Testis (tissue), 3 donors: ENCODE data around the gene NCMAP. TPM values are rescaled to one million over a fixed set of nuclear protein-coding genes. Genes with fewer than 3 reads are reported as not detected.

Source experiments
- DNase-seq: peaks from one replicate; pipeline ENCODE4 v3.0.0-alpha.2; 2019
- H3K27ac ChIP-seq, 2 donors: fragments of 200-600 bp; sonication (generic); one replicate each; pipeline ENCODE4 v1.5.1; 2019
- H3K27me3 ChIP-seq: fragments of 200-600 bp; sonication (generic); one replicate; pipeline ENCODE4 v1.5.1; 2019
- H3K36me3 ChIP-seq: fragments of 200-600 bp; sonication (generic); one replicate; pipeline ENCODE4 v1.5.1; 2017; ENCODE audit warnings: low read depth; ENCODE audit errors: missing control alignments
- H3K4me1 ChIP-seq: fragments of 200-600 bp; sonication (generic); one replicate; pipeline ENCODE4 v1.5.1; 2019
- H3K4me3 ChIP-seq, 2 donors: fragments of 200-600 bp; sonication (generic); one replicate each; pipeline ENCODE4 v1.5.1; 2017 to 2019
- H3K9me3 ChIP-seq: fragments of 200-600 bp; sonication (generic); one replicate; pipeline ENCODE4 v1.5.1; 2017
- POLR2A ChIP-seq: fragments of 450-650 bp; IDR thresholded peaks from one replicate; pipeline ENCODE4 v1.6.1; 2017; ENCODE audit warnings: antibody characterized with exemption, mild to moderate bottlenecking, moderate library complexity
- WGBS, 2 donors: methylation state at CpG; one replicate each; pipeline ENCODE4 v1.1.5; 2018; 5-methylcytosine and 5-hydroxymethylcytosine counted together
- intact Hi-C: fragments of 100-400 bp; cut with DNase I; formaldehyde crosslinking; loops from one replicate; pipeline ENCODE4 v1.15.1; 2023; ENCODE audit warnings: low total_unique reads
- polyA plus RNA-seq: library from polyadenylated mRNA; stranded (reverse); fragments of 350-450 nt; fragmentation: Illumina TruSeq; extraction: RNeasy Lipid Tissue Mini Kit (QIAGEN cat#74804); gene quantifications from one replicate; pipeline ENCODE4 v1.2.3, GENCODE V29; 2014; ENCODE audit warnings: low read depth, low replicate concordance; ENCODE audit not compliant: insufficient read depth
- total RNA-seq, 2 donors: library from RNA; depleted of rRNA; stranded (reverse); fragments of >200 nt; gene quantifications; one replicate each; pipeline ENCODE4 v1.2.3, GENCODE V29; 2016
- TF ChIP-seq, protein P1 (sequence below), 3 experiments: fragments of 450-650 bp in 2 of 3; fragments of 200-600 bp in 1 of 3; sonication (generic) in 1 of 3; IDR thresholded peaks; one replicate each; pipeline ENCODE4 v1.5.1; 2016 to 2019; ENCODE audit warnings: antibody characterized with exemption in 3 of 3, mild to moderate bottlenecking in 2 of 3, moderate library complexity in 1 of 3

The NCMAP gene
- total and polyA plus RNA-seq, 3 donors from 2014 or later, result 0.24 to 1.1 (median 0.26) TPM

DNA sequence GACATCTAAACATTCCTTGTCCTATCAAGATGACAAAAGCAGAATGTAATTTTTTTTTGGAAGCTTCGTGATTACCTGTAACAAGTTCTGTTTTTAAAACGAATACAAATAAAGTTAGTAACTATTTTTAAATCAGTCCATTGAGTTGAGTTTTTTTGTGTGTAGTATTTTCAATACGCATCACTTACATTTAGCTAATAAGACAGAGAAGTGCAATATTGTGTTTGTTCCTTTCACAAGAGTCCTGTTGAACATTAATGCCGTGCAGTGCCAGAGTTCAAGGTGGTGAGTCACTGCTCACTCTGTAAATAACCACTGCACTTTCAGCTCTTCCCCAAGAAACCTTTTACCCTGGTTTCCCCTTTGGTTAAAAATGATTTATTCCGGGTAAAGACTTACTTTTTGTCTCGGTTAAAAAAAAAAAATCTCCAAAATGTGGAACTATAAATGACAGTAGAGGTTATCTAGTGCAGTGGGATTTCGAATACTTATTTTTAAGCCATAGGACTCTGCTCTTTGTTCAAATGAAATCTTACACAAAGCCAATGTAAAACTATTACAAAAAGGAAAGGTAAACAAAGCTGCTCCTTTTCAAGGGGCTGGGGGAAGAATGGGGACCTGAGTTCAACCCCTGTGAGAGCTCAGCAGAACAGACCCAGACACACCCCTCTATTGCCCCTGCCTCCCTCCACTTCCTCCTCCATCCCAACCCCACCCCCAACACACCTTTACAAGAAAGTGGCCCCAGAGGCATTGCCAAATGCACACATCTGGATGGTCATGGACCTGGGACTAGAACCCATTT lies 14.8 kb upstream of the NCMAP start:
- no peak for TF ChIP-seq POLR2A
- TF ChIP-seq, protein P1, sequence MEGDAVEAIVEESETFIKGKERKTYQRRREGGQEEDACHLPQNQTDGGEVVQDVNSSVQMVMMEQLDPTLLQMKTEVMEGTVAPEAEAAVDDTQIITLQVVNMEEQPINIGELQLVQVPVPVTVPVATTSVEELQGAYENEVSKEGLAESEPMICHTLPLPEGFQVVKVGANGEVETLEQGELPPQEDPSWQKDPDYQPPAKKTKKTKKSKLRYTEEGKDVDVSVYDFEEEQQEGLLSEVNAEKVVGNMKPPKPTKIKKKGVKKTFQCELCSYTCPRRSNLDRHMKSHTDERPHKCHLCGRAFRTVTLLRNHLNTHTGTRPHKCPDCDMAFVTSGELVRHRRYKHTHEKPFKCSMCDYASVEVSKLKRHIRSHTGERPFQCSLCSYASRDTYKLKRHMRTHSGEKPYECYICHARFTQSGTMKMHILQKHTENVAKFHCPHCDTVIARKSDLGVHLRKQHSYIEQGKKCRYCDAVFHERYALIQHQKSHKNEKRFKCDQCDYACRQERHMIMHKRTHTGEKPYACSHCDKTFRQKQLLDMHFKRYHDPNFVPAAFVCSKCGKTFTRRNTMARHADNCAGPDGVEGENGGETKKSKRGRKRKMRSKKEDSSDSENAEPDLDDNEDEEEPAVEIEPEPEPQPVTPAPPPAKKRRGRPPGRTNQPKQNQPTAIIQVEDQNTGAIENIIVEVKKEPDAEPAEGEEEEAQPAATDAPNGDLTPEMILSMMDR (IDR thresholded peaks at IDR 0.05), result no peak
- Histone ChIP-seq H3K4me3 (no peak overlapping the region), H3K27me3 (no peaks in the 10 kb centered on the region), H3K36me3 (no peaks in the 10 kb centered on the region), H3K27ac (no peak overlapping the region), H3K4me1 (no peaks in the 10 kb centered on the region), H3K9me3 (no peaks in the 10 kb centered on the region)
- intact Hi-C loops, result no loop called here
- no peak for DNase-seq
- WGBS, 2 donors, result 69 to 70% methylated on average over 7 of the region's 7 CpGs

DNA sequence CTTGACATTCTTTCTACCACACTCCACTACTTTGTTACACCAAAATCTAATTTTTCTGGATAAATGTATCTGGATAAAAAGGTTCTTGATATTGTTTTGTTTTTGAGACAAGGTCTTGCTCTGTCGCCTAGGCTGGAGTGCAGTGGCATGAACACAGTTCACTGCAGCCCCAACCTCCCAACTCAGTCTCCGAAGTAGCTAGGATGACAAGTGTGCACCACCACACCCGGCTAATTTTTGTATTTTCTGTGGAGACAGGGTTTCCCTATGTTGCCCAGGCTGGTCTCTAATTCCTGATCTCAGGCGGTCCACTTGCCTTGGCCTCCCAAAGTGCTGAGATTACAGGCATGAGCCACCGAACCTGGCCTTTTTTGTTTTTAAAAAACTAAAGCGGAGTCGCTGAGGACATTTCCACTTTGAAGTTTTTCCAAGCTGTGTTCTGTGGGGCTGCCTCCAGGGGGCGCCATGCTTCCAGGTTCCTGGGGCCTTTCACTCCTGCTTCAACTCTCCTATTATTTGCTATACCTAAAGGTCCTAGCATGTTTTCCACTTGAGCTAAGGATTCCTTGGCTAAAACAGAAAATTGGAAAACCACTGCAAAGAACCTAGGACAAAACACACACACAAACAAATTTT lies 14.1 kb upstream of the NCMAP start:
- TF ChIP-seq POLR2A, result no peak
- TF ChIP-seq, protein P1 (IDR thresholded peaks at IDR 0.05), result peak; percentile 44 to 61 (median 53)
- Histone ChIP-seq H3K4me3 (no peak overlapping the region), H3K4me1 (no peaks in the 10 kb centered on the region), H3K9me3 (no peaks in the 10 kb centered on the region), H3K36me3 (no peaks in the 10 kb centered on the region), H3K27ac (no peak overlapping the region), H3K27me3 (no peaks in the 10 kb centered on the region)
- DNase-seq, result no peak
- intact Hi-C loops, result no loop called here
- 68 to 69% methylated on average over 8 of the region's 8 CpGs for WGBS, 2 donors

DNA sequence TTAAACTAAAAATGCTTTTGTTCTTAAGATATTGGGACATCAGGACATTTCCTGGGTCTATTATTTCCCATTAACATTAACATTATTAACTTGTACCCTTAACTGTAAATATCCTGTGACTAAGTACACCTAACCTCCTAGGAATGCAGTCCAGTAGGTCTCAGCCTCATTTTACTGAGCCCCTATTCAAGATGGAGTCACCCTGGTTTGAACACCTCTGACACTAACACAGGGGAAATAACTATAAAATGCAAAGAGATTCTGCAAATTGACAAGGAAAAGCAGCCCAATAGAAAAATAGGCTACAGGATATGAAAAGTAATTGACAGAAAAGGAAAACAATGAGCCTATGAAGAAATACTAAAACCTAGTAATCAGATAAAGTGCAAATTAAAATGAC lies 11.6 kb upstream of the NCMAP start:
- no peak overlapping the region for H3K27ac ChIP-seq
- no peak overlapping the region for H3K4me3 ChIP-seq
- no peak for DNase-seq
- no peaks in the 10 kb centered on the region for H3K9me3 ChIP-seq
- H3K4me1 ChIP-seq, result no peaks in the 10 kb centered on the region
- TF ChIP-seq POLR2A, result no peak
- TF ChIP-seq, protein P1 (IDR thresholded peaks at IDR 0.05), result no peak
- intact Hi-C loops, result no loop called here
- H3K27me3 ChIP-seq, result no peaks in the 10 kb centered on the region
- H3K36me3 ChIP-seq, result no peaks in the 10 kb centered on the region

DNA sequence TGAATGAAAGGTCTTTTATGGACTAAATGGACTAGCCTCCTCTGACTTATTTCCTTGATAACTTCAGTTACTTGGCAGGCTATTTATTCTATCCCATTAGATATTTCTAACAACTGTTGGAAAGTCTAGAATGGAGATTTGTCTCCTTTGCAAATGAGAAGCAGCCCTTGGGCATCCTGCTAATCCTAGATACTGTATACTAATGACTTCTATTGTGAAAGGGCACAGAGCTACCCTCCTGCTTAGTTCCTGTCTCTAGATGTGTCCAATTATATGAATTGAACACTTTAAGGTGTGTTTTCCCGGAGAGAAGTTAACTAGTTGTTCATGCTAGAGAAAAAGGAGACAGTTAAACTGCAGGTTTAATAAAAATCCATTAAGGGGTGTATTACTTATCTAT lies 10.2 kb upstream of the NCMAP start:
- TF ChIP-seq, protein P1 (IDR thresholded peaks at IDR 0.05), result no peak
- TF ChIP-seq POLR2A, result no peak
- H3K27me3 ChIP-seq, result no peaks in the 10 kb centered on the region
- no peaks in the 10 kb centered on the region for H3K4me1 ChIP-seq
- H3K4me3 ChIP-seq, result no peak overlapping the region
- intact Hi-C loops, result no loop called here
- WGBS, 2 donors, result 55 to 64% methylated on average over 1 of the region's 1 CpG
- H3K36me3 ChIP-seq, result no peaks in the 10 kb centered on the region
- DNase-seq, result no peak
- no peaks in the 10 kb centered on the region for H3K9me3 ChIP-seq
- H3K27ac ChIP-seq, result no peak overlapping the region
